Pancreas (tissue), 10 donors: Measurements from ENCODE around the gene KIF23. TPM values are rescaled to one million over a fixed set of nuclear protein-coding genes. Genes with fewer than 3 reads are reported as not detected.

ENCODE experiments used
- ATAC-seq, 4 donors: fragments of 200-7000 bp; cut with Tn5 transposase; one replicate each; pipeline versions ENCODE4 v1.8.0 to v1.9.1; 2020; ENCODE audit warnings: mild to moderate bottlenecking in 4 of 4, moderate library complexity in 4 of 4
- DNase-seq, 6 donors: peaks; one replicate each; pipeline ENCODE4 v3.0.0-alpha.2; 2020
- FAIRE-seq: peaks from 2 replicates; lab custom pipeline; 2012; peaks lifted over from hg19 to GRCh38; lab: Jason Lieb, UNC
- H3K27ac ChIP-seq, 4 donors: fragments of 200-600 bp; sonication (generic); 1 replicate in 3 of 4; 2 replicates in 1 of 4; pipeline versions ENCODE4 v1.5.0 to v1.8.0; 2020
- H3K27me3 ChIP-seq, 4 donors: fragments of 200-600 bp; one replicate each; pipeline ENCODE4 v1.8.0; 2021
- H3K36me3 ChIP-seq, 3 donors: fragments of 200-600 bp; sonication (generic) in 1 of 3; one replicate each; pipeline versions ENCODE4 v1.5.0 to v1.8.0; 2020 to 2021
- H3K4me1 ChIP-seq, 3 donors: fragments of 200-600 bp; one replicate each; pipeline ENCODE4 v1.8.0; 2021
- H3K4me3 ChIP-seq, 4 donors: fragments of 200-600 bp; sonication (generic) in 2 of 4; one replicate each; pipeline versions ENCODE4 v1.5.0 to v1.8.0; 2020 to 2021
- H3K9me3 ChIP-seq, 4 donors: fragments of 200-600 bp; one replicate each; pipeline ENCODE4 v1.8.0; 2021
- WGBS, 2 donors: extraction: QIAGEN DNeasy Blood & Tissue Kit; methylation state at CpG; one replicate each; pipeline ENCODE4 v1.1.7; 2013; 5-methylcytosine and 5-hydroxymethylcytosine counted together
- intact Hi-C, 3 donors: fragments of 100-400 bp; cut with DNase I; formaldehyde crosslinking; loops; one replicate each; pipeline versions ENCODE4 v1.11.1 to v1.14.2; 2022
- polyA plus RNA-seq, 2 donors: library from polyadenylated mRNA; stranded (reverse); fragments of 200-250 nt; gene quantifications; one replicate each; pipeline ENCODE4 v1.2.3, GENCODE V29; 2013
- total RNA-seq, 6 donors: library from RNA; stranded (reverse); fragmentation: NEBNext Ultra II Directional in 4 of 6; extraction: Animal tissue kit (Norgen Biotek cat#: 25700) in 4 of 6; gene quantifications; one replicate each; pipeline versions ENCODE4 v1.2.1 to v1.2.4, GENCODE V29; 2021 to 2023
- TF ChIP-seq, protein P1 (sequence below), 4 donors: fragments of 200-600 bp; sonication (generic) in 3 of 4; IDR thresholded peaks; one replicate each; pipeline versions ENCODE4 v1.5.0 to v1.8.0; 2021; ENCODE audit warnings: antibody characterized with exemption in 4 of 4
- donor health status: healthy with polysubstance abuse.
- donor health status: DM: no; HTN: no; CAD: no; lungs with moderate emphysema.
- donor health status: DM: no; HTN: no; CAD: no.
- donor health status: control.
- donor health status: control.
- donor health status: Bipolar disorder and iron deficiency.
- donor health status: DM: yes; HTN: yes; CAD: no.
- donor health status: DM: no; HTN: no; CAD: no.
- donor health status: DM: no; HTN: no; CAD: no.
- donor health status: DM: yes; HTN: yes; CAD: no.

Gene KIF23
- total and polyA plus RNA-seq, 8 donors = 0.19 to 2.0 (median 0.88) TPM

DNA sequence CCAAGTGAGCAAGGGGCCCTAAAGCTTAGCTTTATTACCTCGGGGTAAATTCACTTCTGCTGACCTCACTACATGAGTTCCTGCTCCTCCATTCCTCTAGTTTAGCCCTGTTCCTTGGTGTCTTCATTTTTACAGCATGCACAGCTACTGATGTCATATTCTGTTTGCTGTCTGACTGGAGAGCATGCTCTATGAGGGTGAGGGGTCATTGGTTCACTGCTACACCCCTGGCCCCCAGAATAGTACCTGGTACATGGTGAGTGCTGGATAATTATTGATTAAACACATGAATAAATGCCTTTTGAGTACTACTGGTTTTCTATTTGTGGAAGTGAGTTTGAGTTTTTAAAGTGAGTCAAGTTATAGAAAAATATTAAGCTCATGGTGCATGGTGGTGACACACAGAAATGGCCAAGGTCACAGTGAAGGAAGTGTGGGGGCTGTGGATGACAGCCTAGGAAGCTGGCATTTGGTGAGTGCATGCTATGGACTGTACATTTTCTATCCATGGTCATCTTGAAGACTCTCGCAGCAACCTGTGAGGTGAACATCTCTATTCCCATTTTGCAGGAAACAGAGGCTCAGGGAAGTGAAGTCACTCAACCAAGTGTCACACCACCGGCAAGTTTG is 72.4 kb downstream of the KIF23 start:
- Histone ChIP-seq H3K27ac (peak overlapping the region in 2 of 4 donors; percentile 8 to 18), H3K4me3 (no peak overlapping the region), H3K4me1 (no peaks in the 10 kb centered on the region), H3K36me3 (no peaks in the 10 kb centered on the region), H3K27me3 (no peaks in the 10 kb centered on the region), H3K9me3 (no peaks in the 10 kb centered on the region)
- intact Hi-C loops = no loop called here
- ATAC-seq (no peak), FAIRE-seq (no peak), DNase-seq (no peak)
- 85 to 95% methylated on average over 3 of the region's 3 CpGs for WGBS, 2 donors
- TF ChIP-seq, protein P1, sequence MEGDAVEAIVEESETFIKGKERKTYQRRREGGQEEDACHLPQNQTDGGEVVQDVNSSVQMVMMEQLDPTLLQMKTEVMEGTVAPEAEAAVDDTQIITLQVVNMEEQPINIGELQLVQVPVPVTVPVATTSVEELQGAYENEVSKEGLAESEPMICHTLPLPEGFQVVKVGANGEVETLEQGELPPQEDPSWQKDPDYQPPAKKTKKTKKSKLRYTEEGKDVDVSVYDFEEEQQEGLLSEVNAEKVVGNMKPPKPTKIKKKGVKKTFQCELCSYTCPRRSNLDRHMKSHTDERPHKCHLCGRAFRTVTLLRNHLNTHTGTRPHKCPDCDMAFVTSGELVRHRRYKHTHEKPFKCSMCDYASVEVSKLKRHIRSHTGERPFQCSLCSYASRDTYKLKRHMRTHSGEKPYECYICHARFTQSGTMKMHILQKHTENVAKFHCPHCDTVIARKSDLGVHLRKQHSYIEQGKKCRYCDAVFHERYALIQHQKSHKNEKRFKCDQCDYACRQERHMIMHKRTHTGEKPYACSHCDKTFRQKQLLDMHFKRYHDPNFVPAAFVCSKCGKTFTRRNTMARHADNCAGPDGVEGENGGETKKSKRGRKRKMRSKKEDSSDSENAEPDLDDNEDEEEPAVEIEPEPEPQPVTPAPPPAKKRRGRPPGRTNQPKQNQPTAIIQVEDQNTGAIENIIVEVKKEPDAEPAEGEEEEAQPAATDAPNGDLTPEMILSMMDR (IDR thresholded peaks at IDR 0.05) = no peak

DNA sequence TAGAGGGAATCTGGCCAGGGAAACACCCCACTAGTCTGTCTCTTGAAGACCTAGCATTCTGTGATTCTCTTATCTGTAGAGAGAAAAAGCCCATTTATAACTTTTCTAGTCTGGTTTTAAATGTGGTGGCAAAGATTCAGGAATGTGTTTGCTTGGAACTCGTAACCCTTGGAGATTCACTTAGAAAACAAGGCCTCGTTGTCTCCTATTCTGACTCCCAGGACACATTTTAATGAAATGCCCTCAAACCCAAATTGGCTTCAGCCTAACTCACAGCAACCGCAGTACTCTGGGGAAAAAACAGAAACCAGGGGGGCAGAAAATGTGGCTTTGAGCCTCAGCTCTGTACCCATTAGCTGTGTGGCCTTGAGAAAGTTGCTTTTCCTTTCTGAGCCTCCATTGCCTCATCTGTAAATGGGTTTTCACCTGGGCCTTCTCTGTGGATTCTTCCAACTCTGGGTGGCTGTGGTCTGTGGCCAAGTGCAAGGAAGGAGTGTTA is 75.0 kb downstream of the KIF23 start:
- ATAC-seq = peak in 3 of 4 donors; percentile 58 to 82 (median 81)
- Histone ChIP-seq H3K9me3 (no peaks in the 10 kb centered on the region), H3K4me1 (no peaks in the 10 kb centered on the region), H3K36me3 (no peaks in the 10 kb centered on the region), H3K27ac (peak overlapping the region in 3 of 4 donors; percentile 6 to 71 (median 57)), H3K27me3 (no peaks in the 10 kb centered on the region), H3K4me3 (no peak overlapping the region)
- FAIRE-seq = no peak
- 52 to 60% methylated on average over 3 of the region's 3 CpGs for WGBS, 2 donors
- TF ChIP-seq, protein P1 (IDR thresholded peaks at IDR 0.05) = no peak
- no peak for DNase-seq
- intact Hi-C loops = no loop called here

DNA sequence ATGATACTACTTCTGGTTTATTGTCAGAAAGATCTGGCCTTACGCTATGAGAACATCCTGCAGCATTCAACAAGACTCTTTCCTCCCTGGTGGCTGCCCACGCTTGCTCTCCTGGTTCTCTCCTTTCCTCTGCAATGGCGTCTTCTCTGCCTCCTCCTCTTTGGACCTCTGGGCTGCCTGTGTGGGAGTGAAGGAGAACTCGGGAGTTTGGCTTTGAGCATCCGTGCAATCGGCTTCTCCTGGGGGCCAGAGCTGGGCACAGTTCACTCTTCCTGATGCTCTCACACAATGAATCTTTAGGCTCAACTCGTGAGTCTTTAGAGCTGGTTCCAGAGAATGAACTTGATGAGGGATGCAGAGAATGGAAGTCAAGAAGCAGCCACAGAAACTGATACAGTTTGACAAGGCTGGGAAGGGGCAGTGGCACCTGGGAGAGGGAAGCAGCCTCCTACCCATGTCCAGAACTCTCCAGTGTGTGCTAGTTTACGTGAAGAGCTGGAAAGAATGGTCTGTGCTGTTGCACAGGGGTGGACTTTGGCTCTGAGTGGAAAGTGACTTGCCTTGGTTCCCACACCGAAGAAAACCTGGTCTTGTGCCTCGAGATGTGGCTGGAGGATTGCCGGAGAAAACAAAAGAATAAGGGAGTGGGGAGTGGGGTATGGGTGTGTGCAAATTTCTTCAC is 76.3 kb downstream of the KIF23 start:
- H3K27ac ChIP-seq = peak overlapping the region in 1 of 4 donors; percentile 71
- TF ChIP-seq, protein P1 (IDR thresholded peaks at IDR 0.05) = no peak
- DNase-seq = no peak
- WGBS, 2 donors = 60 to 67% methylated on average over 11 of the region's 11 CpGs
- no peaks in the 10 kb centered on the region for H3K27me3 ChIP-seq
- H3K9me3 ChIP-seq = no peaks in the 10 kb centered on the region
- ATAC-seq = peak in 1 of 4 donors; percentile 25
- no peak for FAIRE-seq
- no peak overlapping the region for H3K4me3 ChIP-seq
- no peaks in the 10 kb centered on the region for H3K36me3 ChIP-seq
- intact Hi-C loops = no loop called here
- no peaks in the 10 kb centered on the region for H3K4me1 ChIP-seq

DNA sequence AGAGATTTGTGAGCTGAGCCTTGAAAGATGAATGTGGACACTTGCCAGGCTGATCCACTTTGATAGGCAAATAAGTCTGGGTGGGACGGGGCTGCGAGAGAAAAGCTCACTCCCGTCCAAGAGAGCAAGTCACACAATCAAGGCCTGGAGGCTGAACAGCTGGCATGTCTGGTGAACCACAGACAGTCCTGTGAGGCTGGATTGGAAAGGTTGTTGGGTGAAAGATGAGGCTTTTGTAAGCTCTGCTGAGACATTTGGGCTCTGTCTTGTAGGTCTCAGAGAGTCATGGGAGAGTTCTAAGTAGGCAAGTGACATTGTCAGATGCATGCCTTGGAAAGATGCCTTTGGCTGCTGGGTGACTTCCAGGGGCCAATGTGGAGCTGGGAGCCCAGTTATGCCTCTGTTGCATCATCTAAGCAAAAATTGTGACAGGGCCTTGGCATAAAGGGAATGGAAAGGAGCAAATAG is 76.9 kb downstream of the KIF23 start:
- no peaks in the 10 kb centered on the region for H3K36me3 ChIP-seq
- no peaks in the 10 kb centered on the region for H3K27me3 ChIP-seq
- peak in 2 of 4 donors; percentile 41 to 44 for ATAC-seq
- no peak overlapping the region for H3K4me3 ChIP-seq
- WGBS, 2 donors = 28 to 30% methylated on average over 3 of the region's 3 CpGs
- DNase-seq = no peak
- H3K27ac ChIP-seq = no peak overlapping the region
- H3K4me1 ChIP-seq = no peaks in the 10 kb centered on the region
- H3K9me3 ChIP-seq = no peaks in the 10 kb centered on the region
- TF ChIP-seq, protein P1 (IDR thresholded peaks at IDR 0.05) = no peak
- FAIRE-seq = no peak
- intact Hi-C loops = no loop called here
